ENCODE results near the gene HIPK4.

Gene HIPK4

DNA sequence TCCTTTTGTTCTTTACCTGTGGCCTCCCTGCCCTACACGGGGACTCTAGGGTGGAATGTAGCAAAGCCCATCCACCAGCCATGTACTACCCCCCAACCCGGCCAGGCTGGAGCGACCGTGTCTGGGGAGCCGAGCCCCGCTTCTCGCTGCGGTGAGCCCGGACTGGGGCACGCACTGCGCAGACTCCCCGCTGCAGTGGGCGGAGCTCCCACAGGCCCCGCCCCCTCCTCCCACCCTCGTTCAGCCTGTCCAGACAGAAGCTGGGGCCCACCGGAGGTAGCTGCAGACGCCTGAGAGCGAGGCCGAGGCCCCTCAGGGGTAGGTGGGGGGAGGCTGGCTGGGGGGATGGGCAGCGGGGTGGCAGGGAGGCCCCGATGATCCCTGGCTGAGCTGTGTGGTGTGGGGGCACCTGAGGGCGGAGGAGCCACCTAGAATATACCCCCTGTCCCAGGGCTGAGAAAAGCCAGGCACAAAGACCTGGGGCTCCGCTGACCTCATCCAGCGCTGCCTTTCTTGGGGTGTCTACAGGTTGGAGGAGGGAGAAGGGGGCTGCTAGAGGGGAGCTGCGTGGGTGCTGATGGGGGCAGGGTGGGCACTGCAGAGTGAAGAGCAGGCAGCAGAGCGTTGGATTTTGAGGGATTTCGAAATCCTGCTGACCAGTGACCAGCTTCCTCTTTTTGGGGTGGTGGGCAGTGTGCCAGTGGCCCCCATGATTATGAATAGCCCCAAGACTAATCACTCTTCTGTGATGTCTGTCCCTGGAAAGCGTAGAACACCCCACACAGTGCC is 24.2 kb downstream of the HIPK4 start:
- no peak for FAIRE-seq

DNA sequence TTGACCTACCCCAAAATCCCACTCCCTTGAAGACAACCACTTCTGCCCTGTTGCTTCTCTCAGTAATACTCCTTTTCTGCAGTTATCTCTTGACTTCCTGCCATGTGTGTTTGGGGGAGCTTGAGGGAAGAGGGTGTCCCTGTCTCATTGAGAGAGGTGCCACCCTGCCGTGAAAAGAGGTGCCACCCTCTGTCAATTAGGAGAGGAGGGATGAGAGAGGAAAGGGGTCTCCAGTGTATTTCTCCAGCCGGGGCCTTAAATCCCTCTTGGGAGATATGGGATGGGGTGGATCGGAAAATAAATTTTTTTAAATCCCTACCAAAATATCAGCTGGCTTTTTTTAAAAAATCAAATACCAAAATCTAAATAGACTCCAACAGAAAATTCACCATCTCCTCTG is 25.0 kb downstream of the HIPK4 start:
- no peak for FAIRE-seq

DNA sequence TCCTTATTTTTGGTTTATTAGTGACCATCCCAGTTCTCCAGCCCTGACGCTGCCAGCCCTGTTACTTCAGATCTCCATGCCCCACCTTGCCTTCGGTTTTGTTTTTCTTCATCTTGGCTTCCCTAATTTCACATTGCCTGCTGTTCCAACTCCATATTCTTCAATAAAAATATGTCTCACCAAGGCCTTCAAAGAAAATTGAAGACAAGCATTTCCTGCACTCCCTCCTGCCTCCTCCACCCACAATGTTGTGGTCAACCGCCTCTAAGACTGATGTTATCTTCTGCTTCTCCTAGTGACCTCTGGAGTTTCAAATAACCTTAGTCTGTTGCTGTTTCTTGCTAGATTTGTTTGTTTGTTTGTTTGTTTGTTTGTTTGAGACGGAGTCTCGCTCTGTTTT is 26.9 kb downstream of the HIPK4 start:
- no peak for FAIRE-seq

DNA sequence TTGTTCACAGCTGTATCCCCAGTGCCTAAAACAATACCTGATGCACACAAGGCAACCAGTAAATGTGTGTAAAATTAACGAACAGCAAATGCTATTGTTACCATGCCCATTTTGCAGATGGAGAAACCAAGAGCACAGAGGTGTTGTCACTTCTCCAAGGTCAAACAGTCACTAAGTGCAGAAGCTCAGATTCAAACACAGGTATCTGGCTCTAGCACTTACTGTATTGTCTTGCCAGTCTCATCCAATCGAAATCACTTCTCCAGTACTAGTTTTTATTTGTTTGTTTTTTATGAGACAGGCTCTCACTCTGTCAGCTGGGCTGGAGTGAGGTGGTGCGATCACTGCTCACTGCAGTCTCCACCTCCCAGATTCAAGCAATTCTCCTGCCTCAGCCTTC is 27.8 kb downstream of the HIPK4 start:
- no peak for FAIRE-seq

DNA sequence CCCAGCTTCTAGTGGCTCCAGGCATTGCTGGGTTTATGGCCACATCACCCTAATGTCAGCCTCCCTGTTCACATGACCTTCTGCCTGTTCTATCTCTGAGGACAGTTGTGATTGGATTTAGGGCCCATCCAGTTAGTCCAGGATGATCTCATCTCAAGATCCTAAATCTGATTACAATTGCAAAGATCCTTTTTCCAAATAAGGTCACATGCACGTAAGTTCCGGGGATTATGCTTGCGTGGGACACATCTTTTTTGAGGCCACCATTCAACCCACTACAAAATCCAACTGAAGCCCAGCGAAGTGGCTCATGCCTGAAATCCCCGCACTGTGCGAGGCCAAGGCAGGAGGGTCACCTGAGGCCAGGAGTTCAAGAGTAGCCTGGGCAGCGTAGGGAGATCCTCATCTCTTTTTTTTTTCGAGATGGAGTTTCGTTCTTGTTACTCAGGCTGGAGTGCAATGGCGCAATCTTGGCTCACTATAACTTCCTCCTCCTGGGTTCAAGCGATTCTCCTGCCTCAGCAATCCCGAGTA is 29.2 kb downstream of the HIPK4 start:
- no peak for FAIRE-seq

DNA sequence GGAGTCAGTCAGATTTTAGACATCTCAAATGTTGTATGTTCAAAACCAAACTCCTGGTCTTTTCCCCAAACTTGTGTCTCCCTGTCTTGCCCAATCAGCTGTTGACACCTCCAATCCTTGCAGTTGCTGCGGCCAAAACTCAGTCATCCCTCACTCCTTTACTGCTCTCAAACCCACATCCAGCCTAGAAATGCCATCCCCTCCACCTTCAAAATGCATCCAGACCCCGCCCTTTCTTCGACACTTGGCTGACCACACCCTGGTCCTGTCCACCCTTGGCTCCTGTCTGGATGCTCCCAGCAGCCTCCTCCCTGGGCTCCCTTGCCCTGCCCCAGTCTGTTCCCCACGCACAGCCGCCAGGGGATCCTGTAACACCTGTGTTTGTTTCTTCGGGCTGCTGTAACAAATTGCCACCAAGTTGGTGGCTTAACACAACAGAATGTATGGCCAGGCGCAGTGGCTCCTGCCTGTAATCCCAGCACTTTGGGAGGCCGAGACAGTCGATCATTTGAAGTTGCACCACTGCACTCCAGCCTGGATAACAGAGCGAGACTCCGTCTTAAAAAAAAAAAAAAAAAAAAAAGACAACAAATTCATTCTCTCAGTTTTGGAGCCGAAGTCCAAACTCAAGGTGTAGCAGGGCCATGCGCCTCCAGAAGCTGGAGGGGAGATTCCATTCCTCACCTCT is 29.8 kb downstream of the HIPK4 start:
- FAIRE-seq, result no peak

DNA sequence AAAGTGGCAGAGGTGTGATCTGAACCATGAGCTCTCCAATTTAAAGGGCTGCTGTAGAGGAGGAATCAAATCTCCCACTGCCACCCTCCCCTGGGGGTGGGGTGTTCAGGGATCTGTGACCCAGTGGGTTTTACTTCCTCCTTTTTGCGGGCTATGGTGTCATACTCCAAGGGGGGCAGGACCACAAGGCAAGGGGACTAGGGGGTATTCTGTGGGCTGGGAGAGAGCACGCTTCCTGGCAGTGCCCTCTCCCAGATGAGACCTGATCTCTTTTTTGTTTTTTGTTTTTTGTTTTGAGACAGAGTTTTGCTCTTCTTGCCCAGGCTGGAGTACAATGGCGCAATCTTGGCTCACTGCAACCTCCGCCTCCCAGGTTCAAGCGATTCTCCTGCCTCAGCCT is 31.2 kb downstream of the HIPK4 start:
- FAIRE-seq, result no peak

DNA sequence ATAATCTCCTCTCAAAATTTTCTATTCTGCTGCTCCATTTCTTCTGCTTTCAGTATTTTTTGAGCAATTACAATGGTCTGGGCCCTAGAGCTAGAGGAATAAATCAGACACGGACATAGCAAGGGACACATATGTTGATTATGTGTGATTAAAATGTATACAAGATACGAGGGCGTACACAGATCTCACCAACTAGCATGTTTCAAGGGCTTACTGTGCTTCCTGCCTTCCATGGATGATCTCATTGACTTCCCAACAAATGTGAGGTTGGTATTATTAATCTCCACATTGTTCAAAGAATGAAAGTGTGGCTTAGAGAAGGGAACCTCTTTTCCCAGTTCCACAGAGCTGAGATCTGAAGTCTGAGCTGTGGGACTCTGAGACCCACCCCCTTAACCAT is 32.3 kb downstream of the HIPK4 start:
- no peak for FAIRE-seq

DNA sequence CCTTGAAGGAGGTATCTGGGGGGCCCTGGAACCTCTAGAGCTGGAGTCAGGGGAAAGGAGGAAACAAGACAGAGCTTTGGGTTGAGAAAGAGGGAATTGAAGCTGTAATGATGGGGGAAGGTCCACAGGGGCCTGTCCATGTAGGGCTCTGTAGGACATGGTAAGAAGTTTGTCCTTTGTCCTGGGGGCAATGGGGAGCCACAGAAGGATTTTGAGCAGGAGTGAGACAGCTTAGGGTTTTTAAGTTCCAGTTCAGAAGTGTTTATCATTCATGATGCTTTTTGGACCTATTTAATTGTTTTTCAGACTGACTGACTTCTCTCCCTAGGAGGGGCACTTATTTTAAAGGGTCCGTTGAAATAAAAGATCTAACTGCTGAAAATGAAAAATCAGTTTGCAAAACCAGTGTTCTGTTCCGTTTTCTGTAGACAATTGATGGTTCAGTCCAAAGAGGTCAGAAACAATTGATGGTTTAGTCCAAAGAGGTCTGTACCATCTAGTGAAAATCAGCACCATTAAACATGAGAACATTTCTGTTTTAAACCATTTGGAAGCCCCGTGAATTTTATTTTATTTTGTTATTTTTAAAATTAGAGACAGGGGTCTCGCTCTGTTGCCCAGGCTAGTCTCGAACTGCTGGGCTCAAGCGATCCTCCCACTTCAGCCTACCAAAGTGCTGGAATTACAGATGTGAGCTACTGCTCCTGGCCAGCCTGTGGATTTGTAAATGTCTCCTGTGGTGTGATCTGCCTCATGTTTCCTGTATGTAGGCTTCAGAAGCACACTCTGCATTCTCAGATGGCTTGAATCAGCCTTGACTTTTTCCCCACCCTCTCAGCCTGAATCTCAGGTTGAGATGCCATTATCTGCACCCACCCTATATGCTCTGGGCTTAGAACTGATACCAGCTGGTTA is 33.0 kb downstream of the HIPK4 start:
- FAIRE-seq, result no peak

DNA sequence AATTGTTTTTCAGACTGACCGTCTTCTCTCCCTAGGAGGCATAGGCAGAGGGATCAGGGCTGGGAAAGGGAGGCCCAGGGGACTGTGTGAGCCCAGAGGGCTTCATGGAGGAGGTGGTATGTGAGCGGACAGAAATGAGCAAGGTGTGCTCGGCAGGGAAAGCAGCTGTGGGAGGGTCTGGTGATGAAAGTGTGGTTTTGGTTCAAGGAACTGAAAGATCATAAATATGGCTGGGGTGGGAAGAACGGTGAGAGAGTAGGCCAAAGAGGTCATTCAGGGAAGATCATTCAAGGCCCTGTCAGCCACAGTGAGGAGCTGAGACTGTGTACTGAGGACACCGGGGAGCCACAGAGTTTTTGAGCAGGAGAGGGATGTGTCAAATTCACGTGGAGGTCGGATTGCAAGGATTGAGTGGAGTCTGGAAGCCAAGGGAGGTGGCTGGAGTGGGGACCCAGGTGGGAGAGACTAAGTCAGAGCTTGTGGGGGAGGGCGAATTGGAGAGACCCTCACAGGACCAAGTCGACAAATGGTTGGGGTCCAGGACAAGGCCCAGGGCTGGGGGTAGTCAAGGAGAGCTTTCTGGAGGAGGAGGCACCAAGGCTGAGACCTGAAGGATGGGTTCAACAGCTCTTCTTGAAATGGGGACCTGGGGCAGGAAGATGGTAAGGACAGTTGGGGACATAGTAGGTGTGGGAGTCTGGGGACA is 33.9 kb downstream of the HIPK4 start:
- FAIRE-seq, result no peak

DNA sequence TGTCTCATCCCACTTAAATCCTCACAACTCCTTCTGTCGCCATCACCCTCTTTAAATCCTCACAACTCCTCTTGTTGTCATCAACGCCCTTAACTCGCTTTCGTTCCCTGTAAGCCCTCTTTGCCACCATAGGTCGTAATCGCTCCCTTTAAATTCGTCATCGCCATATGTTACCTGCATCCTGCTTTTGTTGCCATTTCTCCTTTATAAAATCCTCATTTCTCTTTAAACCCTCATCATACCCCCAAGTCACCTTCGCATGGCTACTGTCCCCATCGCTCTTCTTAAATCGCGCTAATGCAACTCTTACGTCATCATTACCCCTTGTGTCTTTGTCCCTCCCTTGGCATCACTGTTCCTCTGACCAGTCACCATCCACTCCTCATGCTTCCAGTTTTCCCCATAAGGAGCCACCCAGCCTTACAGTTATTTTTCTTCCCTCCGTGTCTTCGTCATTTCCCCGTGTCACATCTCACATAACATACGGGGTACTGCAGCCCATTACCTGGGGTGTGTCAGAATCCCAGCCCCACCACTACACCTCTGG is 40.9 kb downstream of the HIPK4 start:
- no peak for FAIRE-seq

DNA sequence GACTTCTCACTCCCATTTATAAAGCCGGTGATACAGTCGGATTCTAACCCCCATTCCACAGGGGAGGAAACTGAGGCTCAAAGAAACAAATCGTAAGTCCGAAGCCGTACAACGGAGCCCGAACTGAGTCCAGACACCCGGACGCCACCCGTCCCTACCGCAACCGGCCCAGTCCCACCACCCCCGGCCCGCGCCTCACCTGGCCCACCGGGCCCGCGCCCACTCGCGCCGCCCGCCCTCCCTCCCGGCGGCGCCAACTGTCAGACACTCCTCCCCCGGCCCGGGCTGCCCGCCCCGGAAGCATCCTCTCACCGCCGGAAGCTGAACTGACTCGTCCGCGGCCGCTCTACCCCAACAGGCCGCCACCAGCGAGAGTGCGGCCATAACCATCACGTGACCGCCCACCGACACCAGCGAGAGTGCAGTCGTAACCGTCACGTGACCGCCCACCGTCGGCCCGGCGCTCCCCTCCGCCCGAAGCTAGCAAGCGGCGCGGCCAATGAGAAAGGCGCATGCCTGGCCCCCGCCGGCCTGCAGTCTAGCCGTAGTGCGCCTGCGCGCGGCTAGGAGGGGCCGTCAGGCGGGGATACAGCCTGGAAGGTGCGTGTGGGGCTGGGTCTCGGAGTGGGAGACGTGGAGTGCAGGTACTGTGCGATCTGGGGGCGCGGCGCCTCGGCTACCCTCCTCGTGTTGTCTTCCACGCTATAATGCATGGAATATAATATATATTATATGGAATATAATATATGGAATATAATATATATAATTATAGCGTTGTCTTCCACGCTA is 41.7 kb downstream of the HIPK4 start, which contains the start of the genes C19orf47 and PLD3:
TSS of gene C19orf47 (minus strand) at position 273 of the 789 bp plus-strand sequence. CDS start 6,540 bp downstream, outside the sequence.
TSS of gene PLD3 (plus strand) at position 571 of the 789 bp plus-strand sequence. CDS start 17,789 bp downstream, outside the sequence.
- FAIRE-seq, result peak; percentile 80

DNA sequence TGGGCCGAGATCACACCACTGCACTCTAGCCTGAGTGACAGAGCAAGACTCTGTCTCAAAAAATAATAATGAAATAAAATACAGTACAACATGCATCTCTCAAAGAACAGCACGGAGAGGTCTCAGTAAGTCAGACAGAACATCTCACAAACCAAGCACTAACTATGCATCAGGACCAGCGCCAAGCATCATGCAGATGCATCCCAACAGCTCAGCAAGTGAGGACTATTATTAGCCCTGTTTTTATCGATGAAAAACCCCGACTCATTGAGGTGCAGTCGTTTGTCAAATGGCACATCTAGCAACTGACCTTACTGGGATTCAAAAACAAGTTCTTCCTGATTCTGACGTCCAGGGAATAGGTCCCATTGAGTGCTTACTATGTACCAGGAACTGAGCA is 45.6 kb downstream of the HIPK4 start:
- FAIRE-seq, result no peak

DNA sequence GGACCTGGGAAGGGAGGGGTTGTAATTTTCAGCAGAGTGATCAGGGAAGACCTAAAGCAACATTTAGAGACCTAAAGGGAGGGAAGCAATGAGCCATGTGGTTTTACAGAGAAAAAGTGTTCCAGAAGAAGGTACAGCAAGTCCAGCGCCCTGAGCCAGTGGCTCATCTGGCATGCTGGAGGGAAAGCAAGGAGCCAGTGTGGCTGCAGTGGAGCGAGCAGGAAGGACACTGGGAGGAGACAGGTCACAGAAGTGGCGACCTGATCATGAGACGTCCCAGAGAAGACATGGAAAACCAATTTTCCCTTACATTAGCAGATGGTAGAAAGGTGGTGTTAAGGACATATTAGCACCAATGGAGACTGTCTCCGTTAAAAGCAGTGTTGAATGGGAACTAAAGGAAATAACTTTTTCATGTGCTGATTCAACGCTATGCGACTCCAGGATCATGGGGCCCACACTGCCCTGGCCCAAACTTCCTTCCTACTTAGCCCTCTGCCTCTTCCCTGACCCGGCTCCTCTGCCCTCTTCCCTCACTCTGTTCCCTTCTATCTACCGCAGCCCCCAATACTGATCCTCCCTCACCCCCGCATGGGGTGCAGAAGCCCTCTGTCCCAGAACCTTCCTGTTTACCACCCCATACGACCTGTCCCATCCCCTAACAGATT is 47.2 kb downstream of the HIPK4 start:
- FAIRE-seq, result no peak

DNA sequence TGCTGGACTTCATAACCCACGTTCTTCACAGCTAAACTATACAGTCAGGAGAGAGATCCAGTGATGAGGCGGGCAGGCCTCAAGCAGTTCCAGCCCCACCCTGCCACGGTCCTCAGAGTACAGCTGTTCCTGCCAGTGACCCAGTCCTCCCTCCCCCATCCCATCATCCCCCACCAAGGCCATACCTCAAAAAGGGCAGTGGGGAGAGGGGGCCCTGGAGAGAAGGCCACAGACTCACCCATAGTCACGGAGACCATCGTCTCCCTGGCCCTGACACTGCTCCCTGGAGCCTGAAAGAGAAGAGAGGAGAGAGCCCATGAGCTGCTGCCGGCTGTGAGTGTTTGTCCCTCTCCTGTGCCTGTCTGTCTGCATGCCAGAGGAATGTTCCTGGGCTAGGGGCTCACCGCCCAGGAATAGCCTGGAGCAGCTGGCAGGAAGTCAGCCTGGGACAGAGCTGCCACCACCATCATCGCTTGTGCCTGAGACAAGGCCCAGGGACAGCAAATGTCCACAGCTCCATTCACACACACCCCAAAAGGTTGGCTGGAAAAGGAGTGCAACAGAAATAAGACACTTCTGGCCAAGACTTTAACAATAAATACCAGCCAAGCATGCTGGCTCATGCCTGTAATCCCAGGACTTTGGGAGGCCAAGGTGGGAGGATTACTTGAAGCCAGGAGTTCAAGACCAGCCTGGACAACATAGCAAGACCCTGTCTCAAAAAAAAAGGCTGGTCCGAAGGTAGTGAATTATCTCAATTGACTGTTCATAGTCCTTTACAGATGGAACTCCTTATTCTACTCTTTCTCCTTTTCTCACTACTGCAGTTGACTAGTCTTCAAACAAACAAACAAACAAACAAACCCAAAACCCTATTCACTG is 48.1 kb downstream of the HIPK4 start:
- no peak for FAIRE-seq

DNA sequence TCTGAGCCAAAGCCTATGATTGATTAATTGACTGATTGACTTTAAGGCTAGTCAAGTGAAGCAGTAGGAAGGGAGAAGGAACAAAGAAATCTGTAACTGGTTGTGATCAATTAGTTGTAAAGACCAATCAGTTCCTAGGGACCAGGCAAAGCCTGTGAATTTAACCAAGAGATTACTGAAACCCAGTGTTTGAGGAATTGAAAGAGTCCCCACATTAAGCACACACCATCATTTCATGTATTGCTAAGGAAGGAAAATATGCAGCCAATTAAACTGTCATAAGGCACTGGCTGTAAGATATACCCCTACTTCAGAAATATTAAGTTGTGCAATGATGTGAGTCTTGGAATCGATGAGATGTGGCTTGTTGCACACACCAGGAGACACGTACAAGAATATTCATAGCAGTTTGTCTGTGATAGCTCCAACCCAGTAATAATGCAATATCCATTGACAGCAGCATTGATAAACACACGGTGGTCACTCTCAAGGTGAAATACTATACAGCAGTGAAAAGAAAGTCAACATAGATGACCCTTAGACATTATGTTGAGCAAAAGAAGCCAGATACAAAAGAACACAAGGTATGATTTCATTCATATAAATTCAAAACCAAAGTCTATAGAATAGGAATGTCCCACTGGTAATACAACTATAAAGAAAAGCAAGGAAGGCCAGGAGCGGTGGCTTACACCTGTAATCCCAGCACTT is 50.8 kb downstream of the HIPK4 start:
- no peak for FAIRE-seq

DNA sequence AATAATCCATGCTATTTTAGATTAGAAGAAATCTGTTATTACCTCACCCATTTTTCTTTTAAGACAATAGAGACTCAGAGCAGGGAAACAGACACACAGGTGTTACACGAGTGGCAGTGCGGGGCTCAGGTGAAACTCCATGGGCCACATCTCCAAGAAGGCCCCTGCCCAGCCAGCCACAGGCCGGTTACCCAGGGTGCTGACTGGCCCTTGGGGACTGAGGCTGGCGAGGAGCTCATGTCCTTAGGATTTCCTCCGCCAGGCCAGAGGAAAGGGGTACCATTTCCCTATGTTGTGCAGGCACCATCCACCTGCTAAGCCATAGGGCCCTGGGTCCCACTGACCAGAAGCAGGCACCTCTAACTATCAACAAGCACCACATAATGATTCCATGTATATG is 52.4 kb downstream of the HIPK4 start:
- FAIRE-seq, result no peak

DNA sequence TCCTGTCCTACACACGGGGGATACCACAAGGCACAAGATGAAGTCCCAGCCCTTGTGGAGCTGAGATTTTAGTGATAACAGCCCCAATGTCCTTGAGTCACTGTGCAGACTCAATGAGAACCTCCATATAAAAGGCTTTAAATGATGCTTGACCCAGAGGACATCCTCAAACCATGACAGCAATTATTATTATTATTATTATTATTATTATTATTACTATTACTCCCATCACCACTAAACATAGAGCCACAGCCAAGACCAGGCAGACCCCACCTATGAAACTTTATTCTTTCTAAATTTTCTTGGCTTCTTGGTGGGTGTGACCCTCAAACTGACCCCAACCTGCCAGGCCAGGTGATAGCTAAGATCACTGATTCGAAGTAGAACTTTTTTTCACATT is 52.9 kb downstream of the HIPK4 start:
- FAIRE-seq, result no peak

DNA sequence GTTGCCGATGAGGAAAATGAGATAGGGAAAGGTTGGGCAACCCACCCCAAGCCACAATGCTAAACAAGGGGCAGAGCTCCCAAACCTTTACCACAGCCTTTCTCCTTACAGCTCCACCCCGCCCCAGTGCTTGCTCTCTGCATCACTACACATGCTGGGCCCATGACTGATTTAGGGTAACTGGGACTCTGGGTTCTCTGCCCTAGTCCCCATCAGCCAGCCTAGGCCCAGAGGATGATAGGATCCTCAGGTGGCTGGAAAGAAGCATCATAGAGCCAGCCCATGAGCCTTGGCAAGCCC is 53.4 kb downstream of the HIPK4 start:
- no peak for FAIRE-seq

Data from endometrium (tissue), 2 donors.